Kidney epithelial cell (primary cell): Measurements from ENCODE around the gene ABI3BP. TPM values are rescaled to one million over a fixed set of nuclear protein-coding genes. Genes with fewer than 3 reads are reported as not detected.

Source experiments
- DNase-seq: peaks from one replicate; pipeline ENCODE4 v3.0.0-alpha.2; 2010; ENCODE audit warnings: low read depth
- H3K27me3 ChIP-seq: 2 replicates; pipeline ENCODE4 v1.6.0; 2011; ENCODE audit warnings: low read length; ENCODE audit not compliant: control insufficient read depth, insufficient read depth
- H3K36me3 ChIP-seq: 2 replicates; pipeline ENCODE4 v1.5.1; 2011; ENCODE audit warnings: low read length; ENCODE audit not compliant: control insufficient read depth, insufficient read depth
- H3K4me3 ChIP-seq: 2 replicates; pipeline ENCODE4 v1.5.1; 2011; ENCODE audit warnings: low read depth, mild to moderate bottlenecking, control low read depth, low read length
- total RNA-seq: library from RNA; depleted of rRNA; stranded (reverse); fragments of >200 nt; gene quantifications from 2 replicates; pipeline ENCODE4 v1.2.3, GENCODE V29; 2015
- TF ChIP-seq, protein P1 (sequence below): IDR thresholded peaks from 2 replicates; pipeline ENCODE4 v1.5.1; 2011; ENCODE audit warnings: mild to moderate bottlenecking, moderate library complexity, low read length, control low read depth, inconsistent platforms; ENCODE audit not compliant: insufficient read depth, poor library complexity, severe bottlenecking

ABI3BP gene
- total RNA-seq, 1 donor from 2014 or later: 0.84 TPM

GRCh38 chr3:100864471-100865250 is 128.6 kb downstream of the ABI3BP start:
- H3K36me3 ChIP-seq: no peaks in the 10 kb centered on the region
- no peak overlapping the region for H3K4me3 ChIP-seq
- H3K27me3 ChIP-seq: no peaks in the 10 kb centered on the region
- no peak for DNase-seq
- TF ChIP-seq, protein P1, sequence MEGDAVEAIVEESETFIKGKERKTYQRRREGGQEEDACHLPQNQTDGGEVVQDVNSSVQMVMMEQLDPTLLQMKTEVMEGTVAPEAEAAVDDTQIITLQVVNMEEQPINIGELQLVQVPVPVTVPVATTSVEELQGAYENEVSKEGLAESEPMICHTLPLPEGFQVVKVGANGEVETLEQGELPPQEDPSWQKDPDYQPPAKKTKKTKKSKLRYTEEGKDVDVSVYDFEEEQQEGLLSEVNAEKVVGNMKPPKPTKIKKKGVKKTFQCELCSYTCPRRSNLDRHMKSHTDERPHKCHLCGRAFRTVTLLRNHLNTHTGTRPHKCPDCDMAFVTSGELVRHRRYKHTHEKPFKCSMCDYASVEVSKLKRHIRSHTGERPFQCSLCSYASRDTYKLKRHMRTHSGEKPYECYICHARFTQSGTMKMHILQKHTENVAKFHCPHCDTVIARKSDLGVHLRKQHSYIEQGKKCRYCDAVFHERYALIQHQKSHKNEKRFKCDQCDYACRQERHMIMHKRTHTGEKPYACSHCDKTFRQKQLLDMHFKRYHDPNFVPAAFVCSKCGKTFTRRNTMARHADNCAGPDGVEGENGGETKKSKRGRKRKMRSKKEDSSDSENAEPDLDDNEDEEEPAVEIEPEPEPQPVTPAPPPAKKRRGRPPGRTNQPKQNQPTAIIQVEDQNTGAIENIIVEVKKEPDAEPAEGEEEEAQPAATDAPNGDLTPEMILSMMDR: no peak

GRCh38 chr3:100857863-100858262 is 135.4 kb downstream of the ABI3BP start:
- TF ChIP-seq, protein P1: no peak
- DNase-seq: no peak
- Histone ChIP-seq H3K36me3 (no peaks in the 10 kb centered on the region), H3K4me3 (no peak overlapping the region), H3K27me3 (no peaks in the 10 kb centered on the region)

DNA sequence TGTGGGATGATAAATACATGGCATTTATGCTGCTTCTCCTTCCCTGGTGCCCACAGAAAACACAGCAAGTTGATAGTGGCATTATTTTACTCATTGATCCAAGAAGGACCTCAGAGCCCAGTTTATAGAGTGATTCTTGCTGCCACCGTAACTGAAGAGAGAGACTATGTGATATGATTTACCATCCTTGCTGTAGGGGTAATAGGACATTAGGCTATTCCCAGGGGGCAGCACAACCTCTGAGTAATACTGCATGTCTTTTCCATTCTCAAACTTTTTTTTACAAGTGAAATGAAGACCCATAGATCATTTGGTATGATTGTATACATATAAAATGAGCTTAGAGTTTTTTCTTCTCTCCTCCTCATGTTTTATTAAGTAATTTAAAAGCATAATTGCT is 136.4 kb downstream of the ABI3BP start:
- no peak for DNase-seq
- no peak overlapping the region for H3K4me3 ChIP-seq
- H3K27me3 ChIP-seq: no peaks in the 10 kb centered on the region
- TF ChIP-seq, protein P1: no peak
- no peaks in the 10 kb centered on the region for H3K36me3 ChIP-seq

GRCh38 chr3:100852840-100853239 is 140.4 kb downstream of the ABI3BP start:
- TF ChIP-seq, protein P1: no peak
- DNase-seq: no peak

DNA sequence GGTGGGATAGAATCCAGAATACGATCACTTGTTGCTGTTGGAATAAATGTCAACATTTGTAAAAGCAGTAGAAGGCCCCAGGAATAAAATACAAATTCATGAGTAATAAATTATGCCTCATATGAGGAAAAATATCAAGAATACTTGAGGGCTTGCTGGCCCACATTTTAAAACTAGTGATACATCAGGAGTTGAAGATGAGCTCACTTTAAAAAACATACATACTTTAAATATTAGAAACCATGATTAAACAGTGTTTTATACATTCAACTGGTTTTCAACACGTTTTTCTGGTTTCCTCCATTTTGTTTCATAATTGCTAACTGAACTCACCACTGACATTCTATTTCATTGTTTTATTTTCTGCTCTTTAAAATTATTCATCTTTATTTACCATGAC is 142.5 kb downstream of the ABI3BP start:
- Histone ChIP-seq H3K4me3 (no peak overlapping the region), H3K36me3 (no peaks in the 10 kb centered on the region), H3K27me3 (no peaks in the 10 kb centered on the region)
- no peak for DNase-seq
- TF ChIP-seq, protein P1: no peak

More at GRCh38 chr3:100852840-100853239, 140.4 kb downstream of the ABI3BP start:
- H3K4me3 ChIP-seq: no peak overlapping the region
- no peaks in the 10 kb centered on the region for H3K36me3 ChIP-seq
- no peaks in the 10 kb centered on the region for H3K27me3 ChIP-seq

DNA sequence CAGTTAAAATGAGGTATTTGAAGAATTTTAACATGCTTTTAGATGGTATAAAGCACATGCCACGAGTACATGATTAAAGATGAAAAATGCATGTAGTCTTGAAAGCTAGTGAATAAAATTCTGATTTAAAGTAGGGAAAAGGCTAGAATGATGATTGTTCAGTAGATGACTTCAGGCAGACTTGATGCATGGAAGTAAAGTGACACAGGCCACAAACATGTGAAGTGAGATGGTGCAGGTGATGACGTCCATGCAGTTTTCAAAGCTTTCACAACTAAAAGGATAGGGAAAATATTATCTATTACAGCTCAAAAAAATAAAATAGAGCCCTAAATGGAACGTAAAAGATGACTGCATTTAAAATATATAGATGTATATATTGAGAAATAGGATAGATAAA is 143.1 kb downstream of the ABI3BP start:
- TF ChIP-seq, protein P1: no peak
- no peak overlapping the region for H3K4me3 ChIP-seq
- DNase-seq: no peak
- H3K27me3 ChIP-seq: no peaks in the 10 kb centered on the region
- H3K36me3 ChIP-seq: no peaks in the 10 kb centered on the region
